ENCODE data around the gene TAX1BP1. TPM values are rescaled to one million over a fixed set of nuclear protein-coding genes. Genes with fewer than 3 reads are reported as not detected.
"Not testable (repeated sequence)": the region's sequence is repeated elsewhere in the genome, so short reads cannot be mapped to it uniquely, and the experiment has no call there.

TAX1BP1 gene
- total RNA-seq, 6 donors from 2014 or later: 66.8 to 175 (median 100) TPM

DNA sequence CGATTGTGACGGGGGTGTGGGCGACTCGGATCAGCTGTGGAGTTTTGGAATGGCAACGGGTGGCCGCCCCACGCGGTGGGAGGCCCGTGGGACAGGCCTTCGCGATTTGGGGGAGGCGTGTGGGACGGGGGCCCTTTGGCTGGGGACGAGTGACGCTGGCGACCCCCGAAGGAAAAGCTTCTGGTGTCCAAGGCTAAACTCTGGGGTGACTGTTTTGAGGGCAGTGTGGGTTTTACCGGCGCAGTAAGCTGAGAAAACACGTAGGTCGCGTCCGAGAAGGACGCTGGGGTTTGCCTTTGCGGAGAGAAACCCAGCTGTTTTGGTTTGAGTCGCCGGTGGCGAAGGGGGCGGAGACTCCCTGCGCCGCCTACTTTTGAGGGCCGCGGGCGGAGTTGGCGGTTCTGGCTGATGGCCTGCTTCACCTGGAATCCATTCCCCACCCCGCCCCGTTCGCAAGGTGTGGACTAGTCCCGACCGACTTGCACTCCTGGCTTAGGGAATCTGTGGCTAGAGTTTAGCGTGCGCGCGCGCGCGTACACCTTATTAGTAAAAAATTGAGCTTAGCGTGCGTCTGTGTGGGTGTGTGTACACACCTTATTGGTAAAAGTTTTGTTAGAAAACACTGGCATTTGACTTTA is 606 bp downstream of the TAX1BP1 start:
- Histone ChIP-seq H3K4me3 (peak overlapping the region; percentile 71 to 85 (median 72)), H3K4me1 (peaks cover 35 to 48% (median 41%) of the 10 kb centered on the region in 4 donors), H3K27me3 (no peaks in the 10 kb centered on the region), H3K27ac (peak overlapping the region; percentile 95 to 99 (median 98)), H3K36me3 (no peaks in the 10 kb centered on the region), H3K9me3 (no peaks in the 10 kb centered on the region)
- ATAC-seq (ENCODE audit: low FRiP score in 2 of 2) (peak; percentile 93 to 97), DNase-seq (peak; percentile 95)
- TF ChIP-seq, protein P1, sequence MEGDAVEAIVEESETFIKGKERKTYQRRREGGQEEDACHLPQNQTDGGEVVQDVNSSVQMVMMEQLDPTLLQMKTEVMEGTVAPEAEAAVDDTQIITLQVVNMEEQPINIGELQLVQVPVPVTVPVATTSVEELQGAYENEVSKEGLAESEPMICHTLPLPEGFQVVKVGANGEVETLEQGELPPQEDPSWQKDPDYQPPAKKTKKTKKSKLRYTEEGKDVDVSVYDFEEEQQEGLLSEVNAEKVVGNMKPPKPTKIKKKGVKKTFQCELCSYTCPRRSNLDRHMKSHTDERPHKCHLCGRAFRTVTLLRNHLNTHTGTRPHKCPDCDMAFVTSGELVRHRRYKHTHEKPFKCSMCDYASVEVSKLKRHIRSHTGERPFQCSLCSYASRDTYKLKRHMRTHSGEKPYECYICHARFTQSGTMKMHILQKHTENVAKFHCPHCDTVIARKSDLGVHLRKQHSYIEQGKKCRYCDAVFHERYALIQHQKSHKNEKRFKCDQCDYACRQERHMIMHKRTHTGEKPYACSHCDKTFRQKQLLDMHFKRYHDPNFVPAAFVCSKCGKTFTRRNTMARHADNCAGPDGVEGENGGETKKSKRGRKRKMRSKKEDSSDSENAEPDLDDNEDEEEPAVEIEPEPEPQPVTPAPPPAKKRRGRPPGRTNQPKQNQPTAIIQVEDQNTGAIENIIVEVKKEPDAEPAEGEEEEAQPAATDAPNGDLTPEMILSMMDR (IDR thresholded peaks at IDR 0.05): peak in 1 of 6 experiments; percentile 4
- TF ChIP-seq POLR2AphosphoS5 (IDR thresholded peaks at IDR 0.05) (peak; percentile 84 to 90), EP300 (IDR thresholded peaks at IDR 0.05) (no peak), POLR2A (IDR thresholded peaks at IDR 0.05) (peak in 3 of 4 donors; percentile 28 to 63 (median 56))
- 0% methylated on average over 18 to 49 of the region's 49 CpGs for WGBS, 2 donors

DNA sequence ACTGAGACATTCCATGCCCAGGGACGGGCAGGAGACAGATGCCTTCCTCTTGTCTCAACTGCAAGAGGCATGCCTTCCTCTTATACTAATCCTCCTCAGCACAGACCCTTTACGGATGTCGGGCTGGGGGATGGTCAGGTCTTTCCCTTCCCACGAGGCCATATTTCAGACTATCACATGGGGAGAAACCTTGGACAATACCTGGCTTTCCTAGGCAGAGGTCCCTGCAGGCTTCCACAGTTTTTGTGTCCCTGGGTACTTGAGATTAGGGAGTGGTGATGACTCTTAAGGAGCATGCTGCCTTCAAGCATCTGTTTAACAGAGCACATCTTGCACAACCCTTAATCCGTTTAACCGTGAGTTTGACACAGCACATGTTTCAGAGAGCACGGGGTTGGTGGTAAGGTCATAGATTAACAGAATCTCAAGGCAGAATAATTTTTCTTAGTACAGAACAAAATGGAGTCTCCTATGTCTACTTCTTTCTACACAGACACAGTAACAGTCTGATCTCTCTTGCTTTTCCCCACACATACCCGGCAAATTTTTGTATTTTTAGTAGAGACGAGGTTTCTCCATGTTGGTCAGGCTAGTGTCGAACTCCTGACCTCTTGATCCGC is 2.2 kb downstream of the TAX1BP1 start:
- ATAC-seq (ENCODE audit: low FRiP score in 2 of 2); H3K9me3 ChIP-seq; H3K27ac ChIP-seq; H3K4me3 ChIP-seq; H3K27me3 ChIP-seq; H3K36me3 ChIP-seq: not testable (repeated sequence)
- 57 to 75% methylated on average over 10 of the region's 11 CpGs for WGBS, 2 donors
- peak in 1 of 2 donors; percentile 36 for DNase-seq
- H3K4me1 ChIP-seq: peaks cover 39 to 55% (median 45%) of the 10 kb centered on the region in 4 donors

DNA sequence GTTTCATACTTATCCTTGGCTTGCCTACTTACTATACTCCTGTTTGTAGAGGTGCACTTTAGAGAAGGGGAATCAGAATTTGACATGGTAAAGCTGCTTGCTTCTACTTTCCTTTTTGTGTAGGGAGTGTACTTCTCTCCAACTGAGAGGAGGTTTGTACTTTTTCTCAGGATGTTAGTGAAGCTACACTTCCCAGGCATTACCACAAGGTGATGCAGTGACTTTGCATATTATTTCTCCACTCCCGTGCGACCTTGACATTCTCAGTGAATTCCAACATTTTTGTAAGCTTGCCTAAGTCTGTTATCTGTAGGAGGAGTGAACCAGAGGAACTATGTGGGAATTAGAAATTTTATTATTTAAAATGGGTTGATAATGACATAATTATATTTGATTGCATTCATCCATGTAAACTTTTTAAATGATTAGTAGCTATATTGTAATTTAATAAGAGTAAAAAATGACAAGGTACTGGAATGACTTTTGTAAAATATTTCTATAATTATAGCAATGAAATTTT is 5.2 kb downstream of the TAX1BP1 start:
- WGBS, 2 donors: 14 to 22% methylated on average over 2 of the region's 2 CpGs
- peak in 1 of 2 donors; percentile 24 for ATAC-seq (ENCODE audit: low FRiP score in 2 of 2)
- no peaks in the 10 kb centered on the region for H3K27me3 ChIP-seq
- no peaks in the 10 kb centered on the region for H3K9me3 ChIP-seq
- H3K27ac ChIP-seq: peak overlapping the region in 1 of 4 donors; percentile 14
- TF ChIP-seq, protein P1 (IDR thresholded peaks at IDR 0.05): peak; percentile 31 to 73 (median 56)
- no peak for TF ChIP-seq EP300 (IDR thresholded peaks at IDR 0.05)
- peaks cover 0 to 18% (median 8%) of the 10 kb centered on the region in 4 donors for H3K36me3 ChIP-seq
- peaks cover 30 to 58% (median 43%) of the 10 kb centered on the region in 4 donors for H3K4me1 ChIP-seq
- no peak overlapping the region for H3K4me3 ChIP-seq
- no peak for DNase-seq

DNA sequence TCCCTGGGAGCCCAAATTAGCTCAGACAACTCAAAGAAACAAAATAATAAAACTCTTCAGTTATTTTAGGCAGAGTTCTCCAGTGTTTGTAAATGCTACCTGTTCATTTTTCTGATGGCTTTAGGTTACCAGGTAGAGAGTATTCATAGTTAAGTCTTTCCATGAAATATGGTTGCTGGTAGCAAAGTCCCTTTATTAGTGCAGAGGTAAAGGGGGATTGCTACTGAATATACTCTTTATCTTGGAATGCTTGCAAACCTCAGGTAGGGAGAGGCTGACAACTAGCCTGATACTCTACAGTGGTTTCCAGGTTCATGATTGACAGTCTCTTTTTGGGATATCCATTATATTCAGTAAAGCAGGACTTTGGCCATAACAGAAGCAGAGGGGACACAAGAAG is 6.5 kb downstream of the TAX1BP1 start:
- no peak for DNase-seq
- ATAC-seq (ENCODE audit: low FRiP score in 2 of 2): no peak
- Histone ChIP-seq H3K4me3 (no peak overlapping the region), H3K27ac (no peak overlapping the region), H3K9me3 (no peaks in the 10 kb centered on the region), H3K4me1 (peaks cover 22 to 53% (median 39%) of the 10 kb centered on the region in 4 donors), H3K36me3 (peaks cover 0 to 30% (median 8%) of the 10 kb centered on the region in 4 donors), H3K27me3 (no peaks in the 10 kb centered on the region)
- TF ChIP-seq, protein P1 (IDR thresholded peaks at IDR 0.05): no peak
- TF ChIP-seq POLR2AphosphoS5 (IDR thresholded peaks at IDR 0.05): no peak
- no peak for TF ChIP-seq POLR2A (IDR thresholded peaks at IDR 0.05)
- no peak for TF ChIP-seq EP300 (IDR thresholded peaks at IDR 0.05)

DNA sequence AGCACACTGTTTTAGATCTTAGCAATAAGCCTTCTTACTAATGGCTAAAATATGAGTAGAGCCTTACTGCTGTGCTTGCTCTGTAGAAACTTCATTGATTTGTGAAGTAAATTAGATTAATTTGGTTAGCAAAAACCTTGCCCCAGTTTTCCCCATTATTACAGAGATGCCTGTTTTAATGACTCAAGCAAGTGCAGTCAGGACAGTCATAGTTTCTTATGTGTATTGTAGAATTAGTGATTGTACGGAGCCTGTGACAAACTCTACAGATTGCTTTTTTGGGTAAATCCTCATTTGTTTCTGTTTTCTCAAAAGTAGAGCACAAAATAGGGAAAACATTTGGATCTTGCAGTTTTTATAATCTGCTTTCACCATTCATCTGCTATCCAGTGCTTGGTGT is 7.0 kb downstream of the TAX1BP1 start:
- DNase-seq (no peak), ATAC-seq (ENCODE audit: low FRiP score in 2 of 2) (no peak)
- 90 to 96% methylated on average over 1 of the region's 1 CpG for WGBS, 2 donors
- Histone ChIP-seq H3K4me3 (no peak overlapping the region), H3K36me3 (peaks cover 0 to 35% (median 10%) of the 10 kb centered on the region in 4 donors), H3K27me3 (no peaks in the 10 kb centered on the region), H3K4me1 (peaks cover 20 to 48% (median 36%) of the 10 kb centered on the region in 4 donors), H3K27ac (no peak overlapping the region), H3K9me3 (no peaks in the 10 kb centered on the region)
- TF ChIP-seq POLR2AphosphoS5 (IDR thresholded peaks at IDR 0.05): no peak
- TF ChIP-seq, protein P1 (IDR thresholded peaks at IDR 0.05): no peak
- no peak for TF ChIP-seq EP300 (IDR thresholded peaks at IDR 0.05)
- TF ChIP-seq POLR2A (IDR thresholded peaks at IDR 0.05): no peak
